Stimulated activated CD8-positive, alpha-beta memory T cell treated with anti-CD3 and anti-CD28 coated beads, Interleukin-4, amount 100 ng/mL, for 48 hours (primary cell): ENCODE measurements around the gene CD7.
A peak's percentile ranks its signal among the peaks of the same experiment; 100 is the strongest.

Source experiments
- DNase-seq: peaks from one replicate; pipeline ENCODE4 v3.0.0-alpha.2; 2020

The CD7 gene

GRCh38 chr17:82297714-82298537 lies 19.5 kb downstream of the CD7 start:
- DNase-seq, result peak; percentile 95

GRCh38 chr17:82297280-82297713 lies 20.1 kb downstream of the CD7 start:
- peak; percentile 94 for DNase-seq

GRCh38 chr17:82296511-82297279 lies 20.7 kb downstream of the CD7 start:
- DNase-seq, result no peak

GRCh38 chr17:82295472-82295814 lies 22.0 kb downstream of the CD7 start:
- DNase-seq, result no peak

- DNase-seq, result no peak
Measured at GRCh38 chr17:82294064-82294773, 23.2 kb downstream of the CD7 start.

GRCh38 chr17:82292251-82293154 lies 24.9 kb downstream of the CD7 start:
- peak; percentile 92 for DNase-seq

- DNase-seq, result no peak
Measured at GRCh38 chr17:82291582-82292250, 25.7 kb downstream of the CD7 start.

- no peak for DNase-seq
Measured at GRCh38 chr17:82287868-82288801, 29.3 kb downstream of the CD7 start.

- no peak for DNase-seq
Measured at GRCh38 chr17:82287013-82287867, 30.2 kb downstream of the CD7 start.

GRCh38 chr17:82285141-82285540 lies 32.3 kb downstream of the CD7 start:
- no peak for DNase-seq

GRCh38 chr17:82283208-82283749 lies 34.1 kb downstream of the CD7 start:
- peak; percentile 80 for DNase-seq

- no peak for DNase-seq
Measured at GRCh38 chr17:82282239-82283207, 34.9 kb downstream of the CD7 start.

- DNase-seq, result peak; percentile 76
Measured at GRCh38 chr17:82281502-82282238, 35.7 kb downstream of the CD7 start.

- DNase-seq, result no peak
Measured at GRCh38 chr17:82281076-82281475, 36.3 kb downstream of the CD7 start.

- DNase-seq, result no peak
Measured at GRCh38 chr17:82280537-82280936, 36.9 kb downstream of the CD7 start.

- no peak for DNase-seq
Measured at GRCh38 chr17:82278786-82279391, 38.5 kb downstream of the CD7 start.

- no peak for DNase-seq
Measured at GRCh38 chr17:82278308-82278707, 39.1 kb downstream of the CD7 start.
